HuH-7 (cell line): Measurements from ENCODE around the gene TAF12.
"Not testable (repeated sequence)": the region's sequence is repeated elsewhere in the genome, so short reads cannot be mapped to it uniquely, and the experiment has no call there.

Experiments used
- DNase-seq: peaks from one replicate; pipeline ENCODE4 v3.0.0; 2011; ENCODE audit warnings: low spot score

The TAF12 gene

GRCh38 chr1:28581531-28582247 lies 61.2 kb downstream of the TAF12 start:
- peak; percentile 92 for DNase-seq

DNA sequence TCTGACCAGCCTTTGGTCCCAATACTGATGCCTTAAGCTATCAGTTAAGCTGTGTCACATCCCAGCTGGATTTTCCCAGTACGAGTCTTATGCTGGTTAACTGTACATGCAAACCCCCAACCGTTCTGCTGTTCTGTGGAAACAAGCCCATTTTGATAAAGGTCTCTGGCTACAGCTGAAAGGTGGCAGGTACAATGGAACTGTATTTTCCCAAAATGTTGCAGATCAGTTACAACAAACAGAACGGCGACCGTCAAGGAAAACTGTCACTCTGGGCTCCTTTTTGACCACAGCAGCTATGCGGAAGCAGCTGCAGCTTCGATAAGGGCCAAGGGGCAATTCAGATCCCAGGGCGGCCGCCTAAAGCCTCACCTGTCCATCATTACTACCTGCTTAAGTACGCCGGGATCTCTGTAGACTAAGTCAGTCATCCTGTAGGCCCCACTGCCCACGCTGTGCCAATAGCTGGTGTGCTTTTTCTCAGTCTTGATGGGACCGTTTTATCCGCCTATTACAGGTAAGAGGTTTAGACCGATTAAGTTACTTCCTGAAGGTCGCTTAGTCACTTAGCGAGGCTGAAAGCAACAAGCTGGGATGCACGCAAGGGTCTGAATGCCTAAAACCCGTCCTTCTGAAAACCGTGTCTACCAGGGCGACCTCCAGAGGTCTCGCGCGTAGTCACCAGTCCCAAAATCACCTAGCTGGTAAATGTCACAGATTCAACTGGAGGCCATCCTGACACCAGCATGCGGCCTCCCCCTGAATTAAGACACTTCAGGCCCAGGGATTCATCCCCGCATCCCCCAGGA lies 61.9 kb downstream of the TAF12 start:
- DNase-seq, result peak; percentile 43

DNA sequence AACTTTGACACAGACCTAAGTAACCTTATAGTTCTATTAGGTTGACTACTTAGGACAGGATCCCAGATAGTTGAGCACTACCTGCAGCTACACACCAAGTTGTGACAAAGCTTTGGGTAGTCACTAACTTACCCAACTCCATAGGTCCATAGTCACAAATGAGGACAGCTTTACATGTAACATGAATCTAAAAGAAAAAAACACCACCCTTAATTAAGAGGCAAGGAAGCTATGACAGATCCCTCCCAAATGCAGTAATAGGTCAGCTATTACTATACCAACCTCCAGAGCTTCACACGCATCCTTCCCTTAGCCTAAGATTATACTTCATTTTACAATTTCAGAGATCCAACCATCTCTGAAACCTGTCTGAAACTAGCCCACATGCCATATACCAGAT lies 63.5 kb downstream of the TAF12 start:
- DNase-seq, result no peak

GRCh38 chr1:28578696-28579218 lies 64.1 kb downstream of the TAF12 start:
- DNase-seq, result no peak

DNA sequence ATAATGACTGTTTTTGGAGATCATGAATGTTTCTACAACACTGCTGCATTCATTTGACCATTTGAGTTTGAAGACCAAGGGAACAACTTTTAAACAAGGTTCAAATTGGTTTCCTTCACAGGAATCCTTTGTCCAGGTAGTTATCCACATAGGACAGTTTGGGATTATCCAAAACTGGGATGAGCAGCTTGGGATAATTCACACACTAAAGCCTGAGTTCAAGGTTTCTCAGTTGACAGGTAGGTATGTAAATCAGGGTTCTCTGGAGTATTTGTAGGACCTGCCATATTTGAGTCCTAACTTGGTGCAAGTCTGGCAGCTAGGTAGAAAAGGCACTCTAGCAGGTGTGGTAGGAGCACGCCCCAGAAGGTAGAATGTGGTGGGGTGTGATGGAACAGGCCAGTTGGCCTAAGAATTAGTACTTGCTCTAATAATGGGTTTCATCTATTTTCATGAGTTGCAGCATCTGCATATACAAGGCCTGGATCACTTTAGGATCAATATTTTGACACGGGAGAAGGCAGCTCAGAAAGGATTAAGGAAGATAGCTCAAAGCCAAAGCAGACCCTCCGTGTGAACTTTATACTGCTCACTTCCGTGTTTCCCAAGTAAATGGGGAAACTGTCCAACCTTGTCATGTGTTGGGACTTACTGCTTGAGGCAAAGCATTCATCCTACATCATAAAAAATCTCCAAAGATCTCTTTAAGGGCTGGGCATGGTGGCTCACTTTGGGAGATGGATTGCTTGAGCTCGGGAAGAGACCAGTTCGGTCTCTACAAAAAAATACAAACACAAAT lies 64.9 kb downstream of the TAF12 start:
- no peak for DNase-seq

- no peak for DNase-seq
These were observed 65.7 kb downstream of the TAF12 start for GRCh38 chr1:28577052-28577678.

- no peak for DNase-seq
These were observed 69.3 kb downstream of the TAF12 start for GRCh38 chr1:28573564-28573963.

- DNase-seq, result not testable (repeated sequence)
These were observed 70.0 kb downstream of the TAF12 start for GRCh38 chr1:28572891-28573290.

- no peak for DNase-seq
These were observed 71.0 kb downstream of the TAF12 start for GRCh38 chr1:28571911-28572310.

DNA sequence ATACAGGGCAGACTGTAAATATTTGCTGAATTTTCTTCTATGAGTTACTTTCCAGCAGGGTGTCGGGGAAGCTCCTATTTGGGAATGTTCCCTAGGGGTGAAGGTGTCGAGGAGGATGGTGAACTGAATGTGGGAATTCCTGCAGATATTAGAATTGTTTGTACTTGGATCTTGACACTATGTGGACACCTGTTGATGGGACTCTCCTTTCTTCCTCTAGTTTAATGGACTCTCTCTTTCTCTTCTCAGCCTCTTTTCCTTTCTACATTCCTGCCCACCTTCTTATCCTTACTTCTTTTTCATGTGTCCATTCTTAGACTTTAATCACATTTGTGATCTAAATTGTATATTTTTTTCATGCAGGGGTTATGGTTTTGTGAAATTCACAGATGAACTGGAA lies 75.9 kb downstream of the TAF12 start:
- no peak for DNase-seq

DNA sequence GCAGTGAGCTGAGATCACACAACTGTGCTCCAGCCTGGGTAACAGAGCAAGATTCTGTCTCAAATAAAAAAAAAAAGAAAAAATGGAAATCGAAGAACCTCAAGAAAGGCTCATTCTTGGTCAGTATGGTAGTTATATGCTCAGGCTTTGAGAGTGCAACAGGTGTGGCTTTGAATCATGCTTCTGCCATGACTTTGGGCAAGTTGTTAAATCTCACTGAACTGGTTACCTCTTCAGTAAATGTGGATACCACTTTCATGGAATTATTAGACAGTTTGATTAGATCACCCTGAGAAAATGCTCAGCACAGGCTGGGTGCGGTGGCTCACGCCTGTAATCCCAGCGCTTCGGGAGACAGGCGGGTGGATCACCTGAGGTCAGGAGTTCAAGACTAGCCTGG lies 77.1 kb downstream of the TAF12 start:
- no peak for DNase-seq

GRCh38 chr1:28565040-28565439 lies 77.8 kb downstream of the TAF12 start:
- no peak for DNase-seq

- no peak for DNase-seq
These were observed 78.6 kb downstream of the TAF12 start for GRCh38 chr1:28564310-28564709.

- DNase-seq, result no peak
These were observed 82.0 kb downstream of the TAF12 start for GRCh38 chr1:28560886-28561285.
